ENCODE results near the gene STX8.

STX8 gene

DNA sequence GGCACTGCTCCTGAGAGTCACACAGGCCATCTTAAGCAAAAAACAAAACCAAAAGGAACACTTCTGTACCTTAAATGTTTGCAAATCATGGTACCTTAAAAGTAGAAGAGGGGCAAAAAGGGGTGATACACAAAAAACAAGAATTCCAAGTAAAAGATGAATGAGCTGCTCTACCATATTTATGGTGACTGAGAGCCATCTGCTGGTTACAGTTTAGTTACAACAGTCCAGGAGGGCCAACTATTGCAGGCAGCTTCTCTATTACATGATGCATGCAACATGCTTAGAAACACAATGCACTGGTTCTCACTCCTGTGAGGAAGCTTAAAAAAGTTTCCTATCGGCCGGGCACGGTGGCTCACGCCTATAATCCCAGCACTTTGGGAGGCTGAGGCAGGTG, 53.5 kb downstream of the STX8 start:
- FAIRE-seq: no peak

DNA sequence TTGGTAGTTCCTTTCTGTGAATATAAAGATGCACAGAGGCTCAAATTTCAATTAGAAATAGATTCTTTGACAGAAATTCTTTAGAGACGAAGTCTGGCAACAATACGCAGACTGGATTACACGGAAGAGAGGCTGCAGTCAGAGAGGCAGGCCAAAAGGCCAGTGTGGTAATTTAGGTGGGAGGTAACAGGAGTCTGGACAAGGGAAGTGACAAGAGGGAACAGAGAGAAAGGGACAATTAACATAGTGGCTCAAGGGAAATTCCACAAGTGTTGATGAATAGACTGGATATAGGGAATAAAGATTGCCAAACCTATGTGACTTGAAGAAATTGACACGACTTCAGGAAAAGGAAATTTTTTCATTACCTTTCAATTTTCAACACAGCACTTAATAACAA, 54.6 kb downstream of the STX8 start:
- FAIRE-seq (no peak), DNase-seq (ENCODE audit: insufficient read length, low spot score) (no peak)
- TF ChIP-seq, protein P1, sequence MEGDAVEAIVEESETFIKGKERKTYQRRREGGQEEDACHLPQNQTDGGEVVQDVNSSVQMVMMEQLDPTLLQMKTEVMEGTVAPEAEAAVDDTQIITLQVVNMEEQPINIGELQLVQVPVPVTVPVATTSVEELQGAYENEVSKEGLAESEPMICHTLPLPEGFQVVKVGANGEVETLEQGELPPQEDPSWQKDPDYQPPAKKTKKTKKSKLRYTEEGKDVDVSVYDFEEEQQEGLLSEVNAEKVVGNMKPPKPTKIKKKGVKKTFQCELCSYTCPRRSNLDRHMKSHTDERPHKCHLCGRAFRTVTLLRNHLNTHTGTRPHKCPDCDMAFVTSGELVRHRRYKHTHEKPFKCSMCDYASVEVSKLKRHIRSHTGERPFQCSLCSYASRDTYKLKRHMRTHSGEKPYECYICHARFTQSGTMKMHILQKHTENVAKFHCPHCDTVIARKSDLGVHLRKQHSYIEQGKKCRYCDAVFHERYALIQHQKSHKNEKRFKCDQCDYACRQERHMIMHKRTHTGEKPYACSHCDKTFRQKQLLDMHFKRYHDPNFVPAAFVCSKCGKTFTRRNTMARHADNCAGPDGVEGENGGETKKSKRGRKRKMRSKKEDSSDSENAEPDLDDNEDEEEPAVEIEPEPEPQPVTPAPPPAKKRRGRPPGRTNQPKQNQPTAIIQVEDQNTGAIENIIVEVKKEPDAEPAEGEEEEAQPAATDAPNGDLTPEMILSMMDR (IDR thresholded peaks at IDR 0.05; ENCODE audit: insufficient read depth, missing control alignments): no peak

More for the DNA sequence above, 53.5 kb downstream of the STX8 start:
- TF ChIP-seq, protein P1 (IDR thresholded peaks at IDR 0.05; ENCODE audit: insufficient read depth, missing control alignments): peak; percentile 29
- no peak for DNase-seq (ENCODE audit: insufficient read length, low spot score)

DNA sequence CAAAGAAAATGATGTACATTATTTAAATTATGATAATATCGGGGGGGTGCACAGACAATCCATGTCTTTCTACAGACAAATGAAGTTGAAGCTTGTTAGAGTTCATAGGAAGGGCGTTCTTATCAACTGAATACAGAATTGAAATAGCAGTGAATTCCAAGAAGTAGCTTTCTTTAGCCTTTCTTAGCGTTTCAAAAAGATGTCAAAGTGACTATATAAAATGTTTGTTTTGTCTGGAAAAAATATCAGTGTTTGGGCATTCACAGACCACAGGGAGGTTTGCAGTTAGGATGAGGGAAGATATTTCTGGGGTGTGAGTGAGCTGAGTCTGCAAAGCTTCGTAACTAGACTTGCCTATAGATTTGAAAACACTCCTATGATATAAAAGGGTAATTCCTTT, 55.0 kb downstream of the STX8 start:
- TF ChIP-seq, protein P1 (IDR thresholded peaks at IDR 0.05; ENCODE audit: insufficient read depth, missing control alignments): no peak
- DNase-seq (ENCODE audit: insufficient read length, low spot score): no peak
- FAIRE-seq: no peak

DNA sequence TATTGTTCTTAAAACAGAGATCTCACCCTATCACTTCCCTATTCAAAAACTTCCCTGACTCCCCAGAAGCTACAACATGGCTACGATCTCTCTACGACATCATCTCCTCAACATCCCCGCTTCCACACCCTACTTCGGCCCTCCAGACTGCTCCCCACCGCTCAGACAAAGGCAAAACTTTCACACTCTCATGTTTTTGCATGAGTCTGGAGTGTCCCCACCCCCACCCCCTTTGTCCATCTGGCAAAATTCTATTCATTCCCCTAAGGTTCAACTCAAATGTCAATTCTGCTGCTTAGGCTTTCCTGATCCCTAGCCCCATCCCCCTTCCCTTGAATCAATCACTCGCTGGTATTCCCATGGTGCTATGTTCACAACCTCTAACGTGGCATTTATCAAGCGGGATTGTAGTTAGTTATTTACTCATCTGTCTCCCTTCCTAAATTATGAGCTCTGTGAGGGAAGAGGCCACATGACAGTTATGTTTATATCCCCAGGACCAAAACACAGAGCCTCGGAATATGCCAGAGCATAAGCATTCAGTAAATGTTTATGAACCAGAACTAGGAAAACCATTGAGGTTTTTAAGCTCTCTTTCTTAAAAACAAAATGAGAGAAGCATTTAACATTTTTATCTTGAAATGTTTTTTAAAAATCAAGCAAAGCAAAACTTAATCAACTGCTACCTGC, 55.9 kb downstream of the STX8 start:
- TF ChIP-seq, protein P1 (IDR thresholded peaks at IDR 0.05; ENCODE audit: insufficient read depth, missing control alignments): no peak
- FAIRE-seq: no peak
- DNase-seq (ENCODE audit: insufficient read length, low spot score): no peak

DNA sequence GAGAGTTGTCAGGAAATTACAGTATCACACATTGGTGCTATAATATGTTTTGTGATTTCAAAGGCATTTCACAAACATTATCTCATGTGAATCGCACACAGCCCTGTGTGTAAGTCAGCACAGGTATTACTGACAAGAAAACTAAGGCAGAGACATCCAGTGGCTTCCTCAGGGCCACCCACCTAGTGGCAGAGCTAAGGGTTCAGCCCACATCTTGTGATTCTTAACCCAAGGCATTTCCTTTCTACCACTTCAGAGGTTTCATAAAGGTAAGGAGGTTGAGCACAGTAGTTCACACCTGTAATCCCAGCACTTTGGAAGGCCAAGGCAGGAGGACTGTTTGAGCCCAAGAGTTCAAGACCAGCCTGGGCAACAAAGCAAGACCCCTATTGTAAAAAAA, 58.2 kb downstream of the STX8 start:
- DNase-seq (ENCODE audit: insufficient read length, low spot score) (no peak), FAIRE-seq (no peak)
- TF ChIP-seq, protein P1 (IDR thresholded peaks at IDR 0.05; ENCODE audit: insufficient read depth, missing control alignments): no peak

DNA sequence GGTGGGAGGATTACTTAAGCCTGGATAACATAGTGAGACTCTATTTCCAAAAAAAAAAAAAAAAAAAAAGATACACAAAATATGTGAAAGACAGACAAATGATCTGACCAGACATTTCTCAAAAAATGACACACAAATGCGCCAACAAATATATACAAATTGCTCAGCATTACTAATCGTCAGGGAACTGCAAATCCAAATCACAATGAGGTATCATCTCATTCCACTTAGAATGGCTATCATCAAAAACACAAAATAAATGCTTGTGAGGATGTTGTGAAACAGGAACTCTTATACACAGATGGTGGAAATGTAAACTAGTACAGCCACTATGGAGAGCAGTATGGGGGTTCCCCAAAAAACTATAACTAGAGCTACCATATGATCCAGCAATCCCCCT, 62.4 kb downstream of the STX8 start:
- TF ChIP-seq, protein P1 (IDR thresholded peaks at IDR 0.05; ENCODE audit: insufficient read depth, missing control alignments): no peak
- DNase-seq (ENCODE audit: insufficient read length, low spot score) (no peak), FAIRE-seq (no peak)

DNA sequence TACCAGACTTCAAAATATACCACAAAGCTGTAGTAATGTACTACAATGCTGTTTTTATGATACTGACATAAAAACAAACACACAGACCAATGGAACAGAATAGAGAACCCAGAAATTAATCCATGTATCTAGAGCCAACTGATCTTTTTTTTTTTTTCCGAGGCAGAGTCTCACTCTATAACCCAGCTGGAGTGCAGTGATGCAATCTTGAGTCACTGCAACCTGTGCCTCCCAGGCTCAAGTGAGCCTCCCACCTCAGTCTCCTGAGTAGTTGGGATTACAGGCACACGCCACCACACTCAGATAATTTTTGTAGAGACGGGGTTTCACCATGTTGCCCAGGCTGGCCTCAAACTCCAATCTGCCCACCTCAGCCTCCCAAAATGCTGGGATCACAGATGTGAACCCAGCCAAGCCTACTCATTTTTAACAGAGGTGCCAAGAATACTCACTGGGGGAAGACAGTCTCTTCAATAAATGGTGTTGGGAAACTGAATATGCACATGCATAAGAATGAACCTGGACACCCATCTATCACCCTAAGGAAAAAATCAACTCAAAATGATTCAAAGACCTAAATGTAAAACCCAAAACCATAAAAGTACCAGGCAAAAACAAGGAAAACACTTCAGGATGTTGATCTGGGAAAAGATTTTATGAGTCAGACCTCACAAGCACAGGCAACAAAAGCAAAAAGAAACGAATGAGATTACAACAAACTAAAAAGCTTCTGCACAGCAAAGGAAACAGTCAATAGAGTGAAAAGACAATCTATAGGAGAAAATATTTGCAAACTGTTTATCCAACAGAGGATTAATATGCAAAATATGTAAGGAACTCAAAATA, 63.1 kb downstream of the STX8 start:
- FAIRE-seq: no peak
- DNase-seq (ENCODE audit: insufficient read length, low spot score): no peak
- TF ChIP-seq, protein P1 (IDR thresholded peaks at IDR 0.05; ENCODE audit: insufficient read depth, missing control alignments): no peak
